Keratinocyte (primary cell): ENCODE data around the gene CTNNA2. TPM values are rescaled to one million over a fixed set of nuclear protein-coding genes. Genes with fewer than 3 reads are reported as not detected.

Source experiments
- DNase-seq: peaks from one replicate; pipeline ENCODE4 v3.0.0-alpha.2; 2011; ENCODE audit warnings: low read depth, missing footprints, low spot score
- FAIRE-seq: peaks from 2 replicates; lab custom pipeline; 2011; peaks lifted over from hg19 to GRCh38; lab: Jason Lieb, UNC
- H2AFZ ChIP-seq: 2 replicates; pipeline ENCODE4 v1.6.0; 2012; ENCODE audit warnings: low read length, control low read depth, inconsistent platforms; ENCODE audit not compliant: control insufficient read depth
- H3K27ac ChIP-seq: 2 replicates; pipeline ENCODE4 v1.5.1; 2011; ENCODE audit warnings: low read length; ENCODE audit not compliant: control insufficient read depth, insufficient read depth
- H3K27me3 ChIP-seq: 3 replicates; pipeline ENCODE4 v1.6.0; 2011; ENCODE audit warnings: low read length; ENCODE audit not compliant: control insufficient read depth, insufficient read depth; ENCODE audit errors: extremely low read depth
- H3K36me3 ChIP-seq, 2 experiments: 2 replicates in 1 of 2; 3 replicates in 1 of 2; pipeline ENCODE4 v1.5.1; 2011; ENCODE audit warnings: low read length in 2 of 2, mild to moderate bottlenecking in 1 of 2; ENCODE audit not compliant: control insufficient read depth in 2 of 2, insufficient read depth in 2 of 2; ENCODE audit errors: extremely low read depth in 1 of 2
- H3K4me1 ChIP-seq: 3 replicates; pipeline ENCODE4 v1.5.1; 2011; ENCODE audit warnings: low read length; ENCODE audit not compliant: control insufficient read depth, insufficient read depth; ENCODE audit errors: extremely low read depth
- H3K4me2 ChIP-seq: 3 replicates; pipeline ENCODE4 v1.6.0; 2011; ENCODE audit warnings: low read depth, low read length; ENCODE audit not compliant: control insufficient read depth, insufficient read depth; ENCODE audit errors: extremely low read depth
- H3K4me3 ChIP-seq, 3 experiments: fragments of 200-600 bp in 1 of 3; sonication (generic) in 1 of 3; 2 replicates in 2 of 3; 3 replicates in 1 of 3; pipeline ENCODE4 v1.5.1; 2011 to 2016; ENCODE audit warnings: low read length in 3 of 3, mild to moderate bottlenecking in 3 of 3, control low read depth in 2 of 3, inconsistent platforms in 1 of 3, low read depth in 1 of 3, mixed read lengths in 1 of 3, mixed run types in 1 of 3, moderate library complexity in 1 of 3; ENCODE audit not compliant: control insufficient read depth in 2 of 3, insufficient read depth in 2 of 3; ENCODE audit errors: extremely low read depth in 1 of 3
- H3K79me2 ChIP-seq: 2 replicates; pipeline ENCODE4 v1.6.0; 2012; ENCODE audit warnings: low read length; ENCODE audit not compliant: control insufficient read depth, insufficient read depth
- H3K9ac ChIP-seq: 3 replicates; pipeline ENCODE4 v1.6.0; 2011; ENCODE audit warnings: low read length; ENCODE audit not compliant: control insufficient read depth, insufficient read depth; ENCODE audit errors: extremely low read depth
- H3K9me1 ChIP-seq: 3 replicates; pipeline ENCODE4 v1.6.0; 2011; ENCODE audit warnings: low read length; ENCODE audit not compliant: control insufficient read depth, insufficient read depth; ENCODE audit errors: extremely low read depth
- H3K9me3 ChIP-seq: 2 replicates; pipeline ENCODE4 v1.5.1; 2012; ENCODE audit warnings: low read depth, low read length; ENCODE audit not compliant: control insufficient read depth
- H4K20me1 ChIP-seq: 3 replicates; pipeline ENCODE4 v1.6.0; 2011; ENCODE audit warnings: low read length; ENCODE audit not compliant: control insufficient read depth, insufficient read depth; ENCODE audit errors: extremely low read depth
- CTCF ChIP-seq, 3 experiments: IDR thresholded peaks in 1 of 3; conservative IDR thresholded peaks in 1 of 3; optimal IDR thresholded peaks in 1 of 3; 2 replicates in 2 of 3; 3 replicates in 1 of 3; pipeline versions ENCODE3 to v1.5.1; 2011; ENCODE audit warnings: low read length in 3 of 3, mild to moderate bottlenecking in 3 of 3, moderate library complexity in 2 of 3, control low read depth in 1 of 3, inconsistent platforms in 1 of 3; ENCODE audit not compliant: insufficient read depth in 2 of 3; ENCODE audit errors: extremely low read depth in 1 of 3
- EZH2 ChIP-seq: IDR thresholded peaks from one replicate; pipeline ENCODE4 v1.6.1; 2012; ENCODE audit warnings: inconsistent platforms, mild to moderate bottlenecking, low read length, moderate library complexity
- dilution Hi-C: fragments of 300-500 bp; cut with MboI; formaldehyde crosslinking; loops from one replicate; pipeline ENCODE4 v1.7.0; 2020; ENCODE audit warnings: low sequenced_read_pairs; ENCODE audit not compliant: extremely low pct_ligation_motif_present
- polyA plus RNA-seq, 5 experiments: library from polyadenylated mRNA; depleted of rRNA in 3 of 5; stranded (reverse) in 3 of 5; stranded (forward) in 1 of 5; unstranded in 1 of 5; fragments of >200 nt; gene quantifications; 1 replicate in 1 of 5; 2 replicates in 3 of 5; 3 replicates in 1 of 5; pipeline versions ENCODE4 v1.2.1 to v1.2.3, GENCODE V29; 2011 to 2012; ENCODE audit warnings: missing spikeins in 2 of 5, low read depth in 1 of 5, low replicate concordance in 1 of 5

Gene CTNNA2
- polyA plus RNA-seq, 1 donor (not counting 4 experiments of a cell fraction or from before 2014, with no cell fraction given): not detected

GRCh38 chr2:80019571-80020460, 507.0 kb downstream of the CTNNA2 start:
- Histone ChIP-seq H3K79me2 (no peaks in the 10 kb centered on the region), H3K9ac (no peak overlapping the region), H2AFZ (no peak overlapping the region), H3K9me1 (no peaks in the 10 kb centered on the region), H3K9me3 (peaks cover 2% of the 10 kb centered on the region), H3K36me3 (no peaks in the 10 kb centered on the region), H3K4me2 (no peak overlapping the region), H3K4me1 (no peaks in the 10 kb centered on the region), H3K27me3 (no peaks in the 10 kb centered on the region), H3K27ac (no peak overlapping the region), H4K20me1 (no peaks in the 10 kb centered on the region), H3K4me3 (no peak overlapping the region)
- dilution Hi-C loops: no loop called here
- no peak for FAIRE-seq
- no peak for DNase-seq
- TF ChIP-seq CTCF (optimal IDR thresholded peaks at IDR 0.05 in 1 of 3, IDR thresholded peaks at IDR 0.05 in 1 of 3, conservative IDR thresholded peaks at IDR 0.05 in 1 of 3; ENCODE audit: extremely low read depth in 1 of 3, insufficient read depth in 2 of 3, low read length in 3 of 3) (no peak), EZH2 (no peak)

GRCh38 chr2:80022018-80022417, 509.2 kb downstream of the CTNNA2 start:
- peaks cover 2% of the 10 kb centered on the region for H3K9me3 ChIP-seq
- no peaks in the 10 kb centered on the region for H3K27me3 ChIP-seq
- H4K20me1 ChIP-seq: no peaks in the 10 kb centered on the region
- no peak for FAIRE-seq
- H3K4me3 ChIP-seq: no peak overlapping the region
- H3K4me1 ChIP-seq: no peaks in the 10 kb centered on the region
- dilution Hi-C loops: no loop called here
- no peak overlapping the region for H3K9ac ChIP-seq
- no peak for DNase-seq
- H3K4me2 ChIP-seq: no peak overlapping the region
- H3K27ac ChIP-seq: no peak overlapping the region
- no peak overlapping the region for H2AFZ ChIP-seq
- TF ChIP-seq CTCF (optimal IDR thresholded peaks at IDR 0.05 in 1 of 3, IDR thresholded peaks at IDR 0.05 in 1 of 3, conservative IDR thresholded peaks at IDR 0.05 in 1 of 3; ENCODE audit: extremely low read depth in 1 of 3, insufficient read depth in 2 of 3, low read length in 3 of 3) (no peak), EZH2 (no peak)
- H3K9me1 ChIP-seq: no peaks in the 10 kb centered on the region
- H3K36me3 ChIP-seq: no peaks in the 10 kb centered on the region
- no peaks in the 10 kb centered on the region for H3K79me2 ChIP-seq
